ENCODE results near the gene CHCHD3.

GRCh38 chr7:132742189-132742612 is 339.7 kb downstream of the CHCHD3 start:
- TF ChIP-seq, protein P1, sequence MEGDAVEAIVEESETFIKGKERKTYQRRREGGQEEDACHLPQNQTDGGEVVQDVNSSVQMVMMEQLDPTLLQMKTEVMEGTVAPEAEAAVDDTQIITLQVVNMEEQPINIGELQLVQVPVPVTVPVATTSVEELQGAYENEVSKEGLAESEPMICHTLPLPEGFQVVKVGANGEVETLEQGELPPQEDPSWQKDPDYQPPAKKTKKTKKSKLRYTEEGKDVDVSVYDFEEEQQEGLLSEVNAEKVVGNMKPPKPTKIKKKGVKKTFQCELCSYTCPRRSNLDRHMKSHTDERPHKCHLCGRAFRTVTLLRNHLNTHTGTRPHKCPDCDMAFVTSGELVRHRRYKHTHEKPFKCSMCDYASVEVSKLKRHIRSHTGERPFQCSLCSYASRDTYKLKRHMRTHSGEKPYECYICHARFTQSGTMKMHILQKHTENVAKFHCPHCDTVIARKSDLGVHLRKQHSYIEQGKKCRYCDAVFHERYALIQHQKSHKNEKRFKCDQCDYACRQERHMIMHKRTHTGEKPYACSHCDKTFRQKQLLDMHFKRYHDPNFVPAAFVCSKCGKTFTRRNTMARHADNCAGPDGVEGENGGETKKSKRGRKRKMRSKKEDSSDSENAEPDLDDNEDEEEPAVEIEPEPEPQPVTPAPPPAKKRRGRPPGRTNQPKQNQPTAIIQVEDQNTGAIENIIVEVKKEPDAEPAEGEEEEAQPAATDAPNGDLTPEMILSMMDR (IDR thresholded peaks at IDR 0.05) = no peak
- TF ChIP-seq POLR2A (IDR thresholded peaks at IDR 0.05) = no peak

Measured in thyroid gland (tissue), 4 donors.